T-cell (primary cell): Measurements from ENCODE around the gene GCH1. TPM values are rescaled to one million over a fixed set of nuclear protein-coding genes. Genes with fewer than 3 reads are reported as not detected.

Experiments
- ATAC-seq, 4 experiments: fragments of 200-7000 bp in 3 of 4; fragments of 150-1000 bp in 1 of 4; cut with Tn5 transposase; replicated peaks in 1 of 4; 1 replicate in 3 of 4; 2 replicates in 1 of 4; pipeline ENCODE4 v1.10.0; 2021; ENCODE audit warnings: moderate library complexity in 3 of 4, mild to moderate bottlenecking in 2 of 4, moderate number of reproducible peaks in 1 of 4
- CTCF ChIA-PET, 2 donors: fragments of 300-600 bp; sonication (Branson Sonifier 250); formaldehyde crosslinking; loops; one replicate each; lab custom pipeline; 2022; ENCODE audit warnings: antibody characterized with exemption in 2 of 2; lab: Charles Lee
- POLR2A ChIA-PET, 2 donors: fragments of 300-600 bp; sonication (Branson Sonifier 250); formaldehyde crosslinking; loops; one replicate each; lab custom pipeline; 2022; ENCODE audit warnings: antibody characterized with exemption in 2 of 2; lab: Charles Lee
- DNase-seq, 35 experiments: peaks; one replicate each; pipeline versions ENCODE4 v3.0.0 to v3.0.0-alpha.2; 2013 to 2023
- H3K27ac ChIP-seq: one replicate; pipeline ENCODE4 v1.5.1; 2013; ENCODE audit warnings: low read length
- H3K27me3 ChIP-seq, 2 experiments: replicated peaks in 1 of 2; 1 replicate in 1 of 2; 2 replicates in 1 of 2; pipeline versions ENCODE4 v1.6.1 to v1.7.0; 2013; ENCODE audit warnings: low read length in 1 of 2, mixed read lengths in 1 of 2; ENCODE audit not compliant: control insufficient read depth in 2 of 2, insufficient read depth in 2 of 2; ENCODE audit errors: extremely low read depth in 1 of 2
- H3K36me3 ChIP-seq, 2 donors: 1 replicate in 1 of 2; 2 replicates in 1 of 2; pipeline versions ENCODE4 v1.6.1 to v1.7.0; 2013; ENCODE audit warnings: low read length in 1 of 2; ENCODE audit not compliant: control insufficient read depth in 2 of 2, insufficient read depth in 1 of 2; ENCODE audit errors: extremely low read depth in 1 of 2
- H3K4me1 ChIP-seq, 2 experiments: 1 replicate in 1 of 2; 2 replicates in 1 of 2; pipeline versions ENCODE4 v1.6.1 to v1.7.0; 2013; ENCODE audit warnings: low read length in 2 of 2, mixed read lengths in 1 of 2; ENCODE audit not compliant: insufficient read depth in 2 of 2, control insufficient read depth in 1 of 2; ENCODE audit errors: extremely low read depth in 1 of 2
- H3K4me3 ChIP-seq, 2 donors: 1 replicate in 1 of 2; 2 replicates in 1 of 2; pipeline versions ENCODE4 v1.5.1 to v1.7.0; 2013; ENCODE audit warnings: mild to moderate bottlenecking in 2 of 2, low read length in 1 of 2, moderate library complexity in 1 of 2; ENCODE audit not compliant: control insufficient read depth in 1 of 2; ENCODE audit errors: extremely low read depth in 1 of 2
- H3K9me3 ChIP-seq: 2 replicates; pipeline ENCODE4 v1.7.0; 2013
- H3K27ac Mint-ChIP-seq, 2 donors: one replicate each; pipeline ENCODE4 v1.8.0; 2020 to 2021; ENCODE audit warnings: mild to moderate bottlenecking in 2 of 2, mixed read lengths in 2 of 2
- H3K27me3 Mint-ChIP-seq, 2 donors: one replicate each; pipeline ENCODE4 v1.8.0; 2021 to 2022; ENCODE audit warnings: mixed read lengths in 2 of 2
- H3K36me3 Mint-ChIP-seq: one replicate; pipeline ENCODE4 v1.8.0; 2021; ENCODE audit warnings: mixed read lengths
- H3K4me1 Mint-ChIP-seq, 3 donors: one replicate each; pipeline ENCODE4 v1.8.0; 2020 to 2022; ENCODE audit warnings: mixed read lengths in 3 of 3, mild to moderate bottlenecking in 1 of 3
- H3K4me3 Mint-ChIP-seq, 3 donors: one replicate each; pipeline ENCODE4 v1.8.0; 2020 to 2022; ENCODE audit warnings: mild to moderate bottlenecking in 3 of 3, mixed read lengths in 3 of 3, moderate library complexity in 3 of 3
- H3K9me3 Mint-ChIP-seq, 3 donors: one replicate each; pipeline ENCODE4 v1.8.0; 2020 to 2022; ENCODE audit warnings: mixed read lengths in 3 of 3
- WGBS: methylation state at CpG from one replicate; pipeline ENCODE4 v1.1.5; 2013; ENCODE audit warnings: missing lambda C conversion rate; ENCODE audit not compliant: insufficient coverage; 5-methylcytosine and 5-hydroxymethylcytosine counted together
- total RNA-seq, 35 experiments: library from RNA in 6 of 35; stranded (reverse) in 6 of 35; fragments of 120-200 nt in 1 of 35; gene quantifications; one replicate each; pipeline versions ENCODE4 v1.2.1 to v1.2.4 and lab custom pipeline; 2013 to 2026

GCH1 gene
- total RNA-seq, 5 donors from 2014 or later (not counting 1 experiment from before 2014, with no cell fraction given), result 26.5 to 31.2 (median 29.2) TPM

GRCh38 chr14:54894995-54895394 is 7.6 kb downstream of the GCH1 start:
- peaks cover 30 to 53% (median 49%) of the 10 kb centered on the region in 3 donors for H3K4me1 Mint-ChIP-seq
- H3K36me3 ChIP-seq, result peaks cover 0 to 3% of the 10 kb centered on the region in 2 donors
- H3K27me3 ChIP-seq, result no peaks in the 10 kb centered on the region
- H3K27me3 Mint-ChIP-seq, result no peaks in the 10 kb centered on the region
- no peaks in the 10 kb centered on the region for H3K9me3 ChIP-seq
- peaks cover 2% of the 10 kb centered on the region for H3K36me3 Mint-ChIP-seq
- H3K4me3 Mint-ChIP-seq, result no peak overlapping the region
- POLR2A ChIA-PET, result no interaction called here
- H3K4me1 ChIP-seq, result peaks cover 0 to 9% of the 10 kb centered on the region in 2 experiments
- CTCF ChIA-PET, result interaction anchor here in 1 of 2 donors (1.0 kb wide), 1 partner anchor 14 kb away, joined by 3 read pairs; no protein-coding TSS in a partner anchor
- WGBS, result 100% methylated on average over 1 of the region's 3 CpGs
- no peaks in the 10 kb centered on the region for H3K9me3 Mint-ChIP-seq
- H3K27ac ChIP-seq, result no peak overlapping the region
- no peak overlapping the region for H3K4me3 ChIP-seq
- DNase-seq (no peak), ATAC-seq (no peak)
- H3K27ac Mint-ChIP-seq, result peak overlapping the region; percentile 13 to 70

GRCh38 chr14:54893151-54893760 is 9.4 kb downstream of the GCH1 start:
- ChIA-PET CTCF (interaction anchor here (0.7 to 2.7 kb wide), 7 partner anchors 9 to 329 kb away, joined by 3 to 12 read pairs (median 4); partner anchors contain the start of gene GCH1 (in 1 of the 2)), POLR2A (no interaction called here)
- Histone ChIP-seq H3K9me3 (no peaks in the 10 kb centered on the region), H3K27me3 (no peaks in the 10 kb centered on the region), H3K27ac (no peak overlapping the region), H3K36me3 (no peaks in the 10 kb centered on the region), H3K4me3 (no peak overlapping the region), H3K4me1 (peaks cover 0 to 1% of the 10 kb centered on the region in 2 experiments)
- ATAC-seq, result peak; percentile 42 to 74 (median 60)
- Mint-ChIP-seq H3K27me3 (no peaks in the 10 kb centered on the region), H3K36me3 (peaks cover 2% of the 10 kb centered on the region), H3K4me3 (no peak overlapping the region), H3K4me1 (peaks cover 39 to 58% (median 58%) of the 10 kb centered on the region in 3 donors), H3K27ac (peak overlapping the region in 1 of 2 donors; percentile 7), H3K9me3 (no peaks in the 10 kb centered on the region)
- WGBS, result no CpG with 5 or more reads among the region's 3 CpGs
- DNase-seq, result peak in 4 of 35 experiments; percentile 9 to 67 (median 19)

GRCh38 chr14:54891471-54892245 is 11.0 kb downstream of the GCH1 start:
- no peak overlapping the region for H3K27ac Mint-ChIP-seq

GRCh38 chr14:54890788-54891187 is 11.8 kb downstream of the GCH1 start:
- ChIA-PET CTCF (interaction anchor here (1.2 to 2.7 kb wide), 3 partner anchors 9 to 12 kb away, joined by 3 to 12 read pairs (median 3); no protein-coding TSS in a partner anchor), POLR2A (no interaction called here)
- H3K9me3 Mint-ChIP-seq, result no peaks in the 10 kb centered on the region
- Histone ChIP-seq H3K27me3 (no peaks in the 10 kb centered on the region), H3K4me1 (peaks cover 0 to 7% of the 10 kb centered on the region in 2 experiments), H3K9me3 (no peaks in the 10 kb centered on the region), H3K27ac (no peak overlapping the region), H3K36me3 (no peaks in the 10 kb centered on the region), H3K4me3 (no peak overlapping the region)
- H3K4me3 Mint-ChIP-seq, result no peak overlapping the region
- H3K27ac Mint-ChIP-seq, result peak overlapping the region in 1 of 2 donors; percentile 46
- H3K4me1 Mint-ChIP-seq, result peaks cover 39 to 60% (median 58%) of the 10 kb centered on the region in 3 donors
- no peaks in the 10 kb centered on the region for H3K36me3 Mint-ChIP-seq
- ATAC-seq, result no peak
- DNase-seq, result no peak
- 100% methylated on average over 1 of the region's 1 CpG for WGBS
- H3K27me3 Mint-ChIP-seq, result no peaks in the 10 kb centered on the region

More at GRCh38 chr14:54891471-54892245, 11.0 kb downstream of the GCH1 start:
- Mint-ChIP-seq H3K27me3 (no peaks in the 10 kb centered on the region), H3K36me3 (no peaks in the 10 kb centered on the region), H3K9me3 (no peaks in the 10 kb centered on the region), H3K4me1 (peaks cover 39 to 63% (median 61%) of the 10 kb centered on the region in 3 donors), H3K4me3 (no peak overlapping the region)
- no peak overlapping the region for H3K27ac ChIP-seq
- DNase-seq (no peak), ATAC-seq (no peak)
- WGBS, result 100% methylated on average over 5 of the region's 10 CpGs
- ChIA-PET POLR2A (interaction anchor here in 1 of 2 donors (0.6 kb wide), 1 partner anchor 27 kb away, joined by 5 read pairs; no protein-coding TSS in a partner anchor), CTCF (interaction anchor here (0.5 to 2.7 kb wide), 4 partner anchors 10 to 539 kb away, joined by 3 to 12 read pairs (median 5); no protein-coding TSS in a partner anchor)
- H3K36me3 ChIP-seq, result no peaks in the 10 kb centered on the region
- H3K27me3 ChIP-seq, result no peaks in the 10 kb centered on the region
- no peaks in the 10 kb centered on the region for H3K9me3 ChIP-seq
- no peak overlapping the region for H3K4me3 ChIP-seq
- peaks cover 0 to 4% of the 10 kb centered on the region in 2 experiments for H3K4me1 ChIP-seq

- Histone ChIP-seq H3K27me3 (no peaks in the 10 kb centered on the region), H3K4me3 (no peak overlapping the region), H3K9me3 (no peaks in the 10 kb centered on the region), H3K27ac (no peak overlapping the region), H3K36me3 (no peaks in the 10 kb centered on the region), H3K4me1 (peaks cover 0 to 10% of the 10 kb centered on the region in 2 experiments)
- Mint-ChIP-seq H3K27me3 (no peaks in the 10 kb centered on the region), H3K27ac (peak overlapping the region in 1 of 2 donors; percentile 61), H3K36me3 (peaks cover 4% of the 10 kb centered on the region), H3K9me3 (no peaks in the 10 kb centered on the region), H3K4me3 (no peak overlapping the region), H3K4me1 (peaks cover 37 to 58% (median 55%) of the 10 kb centered on the region in 3 donors)
- POLR2A ChIA-PET, result no interaction called here
- CTCF ChIA-PET, result interaction anchor here (0.8 to 1.2 kb wide), 3 partner anchors 13 to 24 kb away, joined by 3 read pairs; partner anchors contain the start of gene GCH1 (in 1 of the 2)
- no peak for ATAC-seq
- no peak for DNase-seq
- 94% methylated on average over 6 of the region's 8 CpGs for WGBS
Observed at GRCh38 chr14:54889919-54890318, 12.7 kb downstream of the GCH1 start.

GRCh38 chr14:54882521-54882920 is 20.1 kb downstream of the GCH1 start:
- H3K27me3 Mint-ChIP-seq, result no peaks in the 10 kb centered on the region
- 100% methylated on average over 1 of the region's 6 CpGs for WGBS

More at GRCh38 chr14:54882521-54882920, 20.1 kb downstream of the GCH1 start:
- DNase-seq (no peak), ATAC-seq (no peak)
- Histone ChIP-seq H3K27me3 (no peaks in the 10 kb centered on the region), H3K27ac (peak overlapping the region; percentile 87), H3K36me3 (peaks cover 0 to 3% of the 10 kb centered on the region in 2 donors), H3K4me3 (no peak overlapping the region), H3K9me3 (no peaks in the 10 kb centered on the region), H3K4me1 (peaks cover 21 to 29% of the 10 kb centered on the region in 2 experiments)
- CTCF ChIA-PET, result interaction anchor here (0.7 to 2.5 kb wide), 6 partner anchors 9 to 1730 kb away, joined by 3 to 12 read pairs (median 7); partner anchors contain the start of gene GCH1 (in 1 of the 2)
- H3K4me3 Mint-ChIP-seq, result peak overlapping the region; percentile 76 to 89 (median 82)
- POLR2A ChIA-PET, result interaction anchor here in 1 of 2 donors (1.9 kb wide), 1 partner anchor 20 kb away, joined by 8 read pairs; the partner anchor contains the start of gene GCH1
- H3K4me1 Mint-ChIP-seq, result peaks cover 50 to 60% (median 59%) of the 10 kb centered on the region in 3 donors
- H3K9me3 Mint-ChIP-seq, result no peaks in the 10 kb centered on the region
- H3K27ac Mint-ChIP-seq, result peak overlapping the region; percentile 95 to 98
- peaks cover 10% of the 10 kb centered on the region for H3K36me3 Mint-ChIP-seq
